HG02852 (cell line): ENCODE results near the gene BACH2.
A peak's percentile ranks its signal among the peaks of the same experiment; 100 is the strongest.
"Not testable (repeated sequence)": the region's sequence is repeated elsewhere in the genome, so short reads cannot be mapped to it uniquely, and the experiment has no call there.

ENCODE experiments used
- ATAC-seq: cut with Tn5 transposase; IDR thresholded peaks from one replicate; pipeline ENCODE4 v1.9.1; 2021; ENCODE audit warnings: mild to moderate bottlenecking, moderate library complexity; ENCODE audit not compliant: unreplicated experiment

The BACH2 gene

DNA sequence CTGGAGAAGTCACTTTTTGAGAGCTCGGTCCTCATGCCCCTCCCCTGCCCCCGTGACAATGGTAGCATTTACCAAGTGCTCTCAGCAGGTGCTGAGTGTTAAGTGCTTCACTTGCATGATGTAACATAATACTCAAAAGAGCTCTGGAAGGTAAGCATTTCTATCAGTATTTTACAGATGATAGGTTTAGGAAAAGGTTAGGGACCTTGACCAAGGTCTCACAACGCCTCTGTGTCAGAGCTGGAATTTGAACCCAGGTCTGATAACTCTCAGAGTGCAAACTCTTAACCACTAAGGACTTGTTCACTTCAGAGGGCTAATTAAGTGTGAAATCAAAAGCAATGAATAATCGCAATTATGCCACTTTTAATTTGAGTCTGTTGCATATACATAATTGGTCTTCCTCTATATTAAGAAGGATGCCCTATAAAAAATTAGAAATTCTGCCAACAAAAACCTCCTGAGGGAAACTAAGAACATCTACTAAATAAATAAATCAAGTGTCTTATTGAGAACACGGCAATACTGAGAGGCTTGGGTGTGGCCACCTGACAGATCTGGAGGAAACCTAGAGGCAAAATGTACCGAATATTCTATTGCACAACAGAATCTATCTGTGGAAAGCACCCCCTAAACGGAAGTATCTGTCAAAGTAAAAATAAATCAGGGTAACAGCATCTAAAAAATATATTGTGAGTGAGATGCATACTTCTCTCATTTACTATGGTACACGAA, 109.8 kb downstream of the BACH2 start:
- no peak for ATAC-seq

DNA sequence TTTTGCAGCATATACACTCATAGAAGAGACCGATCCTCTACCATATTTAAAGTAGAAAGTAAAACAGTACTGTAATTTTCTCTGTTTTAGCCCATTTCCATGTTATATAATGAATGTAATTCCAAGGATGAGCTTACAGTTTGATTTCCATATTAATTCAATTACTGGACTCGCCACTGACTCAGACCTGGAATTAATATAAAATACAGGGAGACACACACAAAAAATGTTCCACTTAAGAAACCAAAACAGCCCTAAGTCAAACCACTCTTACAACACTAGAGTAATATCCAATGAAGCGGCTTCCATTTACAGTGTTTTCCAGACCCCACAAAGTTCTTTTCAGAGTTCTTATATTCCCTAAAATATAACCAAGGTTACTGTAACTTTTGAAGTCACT, 110.6 kb downstream of the BACH2 start:
- ATAC-seq: no peak

DNA sequence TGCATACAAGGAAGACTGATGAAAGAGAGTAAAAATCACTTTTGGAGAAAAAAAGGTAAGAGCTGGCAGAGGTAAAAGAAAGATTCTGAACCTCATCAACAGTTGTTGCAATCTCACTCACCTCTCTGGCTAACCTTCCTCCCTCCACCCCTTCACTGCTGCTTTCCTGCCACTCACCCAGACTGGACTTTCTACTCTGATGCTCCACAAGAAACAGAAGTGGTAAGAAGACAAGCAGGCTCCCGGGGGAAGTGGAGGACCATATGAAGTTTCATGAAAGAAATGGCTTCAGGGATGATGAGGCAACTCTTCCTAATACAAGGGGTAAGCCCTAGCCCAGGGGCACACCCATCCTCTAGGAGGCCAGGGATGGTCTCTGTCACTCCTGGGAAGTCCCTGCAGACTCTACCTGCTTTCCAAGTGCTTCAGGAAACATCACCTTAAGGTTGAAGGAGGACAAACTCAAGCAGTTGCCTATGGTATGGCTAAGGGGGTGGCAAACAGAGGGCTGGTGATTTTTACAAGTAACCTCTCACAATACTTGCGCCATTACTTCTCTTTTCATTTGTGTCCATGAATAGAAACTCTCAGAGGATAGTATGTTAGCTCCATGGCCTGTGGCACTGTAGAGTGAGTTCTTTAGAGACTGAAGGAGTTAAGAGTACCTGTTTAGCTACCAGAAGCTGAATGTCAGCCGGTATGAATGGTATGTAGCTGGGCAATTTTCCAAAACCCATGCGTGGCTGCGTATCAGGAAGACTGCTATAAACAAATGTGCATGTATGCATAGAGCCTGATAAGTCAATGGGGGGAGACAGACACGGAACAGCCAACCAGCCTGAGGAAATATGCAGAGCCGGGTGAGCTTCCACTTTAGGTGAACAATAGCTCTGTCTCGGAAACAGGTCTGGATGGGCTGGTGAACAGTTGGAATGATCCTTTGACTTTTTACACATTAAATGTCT, 112.0 kb downstream of the BACH2 start:
- ATAC-seq: no peak

DNA sequence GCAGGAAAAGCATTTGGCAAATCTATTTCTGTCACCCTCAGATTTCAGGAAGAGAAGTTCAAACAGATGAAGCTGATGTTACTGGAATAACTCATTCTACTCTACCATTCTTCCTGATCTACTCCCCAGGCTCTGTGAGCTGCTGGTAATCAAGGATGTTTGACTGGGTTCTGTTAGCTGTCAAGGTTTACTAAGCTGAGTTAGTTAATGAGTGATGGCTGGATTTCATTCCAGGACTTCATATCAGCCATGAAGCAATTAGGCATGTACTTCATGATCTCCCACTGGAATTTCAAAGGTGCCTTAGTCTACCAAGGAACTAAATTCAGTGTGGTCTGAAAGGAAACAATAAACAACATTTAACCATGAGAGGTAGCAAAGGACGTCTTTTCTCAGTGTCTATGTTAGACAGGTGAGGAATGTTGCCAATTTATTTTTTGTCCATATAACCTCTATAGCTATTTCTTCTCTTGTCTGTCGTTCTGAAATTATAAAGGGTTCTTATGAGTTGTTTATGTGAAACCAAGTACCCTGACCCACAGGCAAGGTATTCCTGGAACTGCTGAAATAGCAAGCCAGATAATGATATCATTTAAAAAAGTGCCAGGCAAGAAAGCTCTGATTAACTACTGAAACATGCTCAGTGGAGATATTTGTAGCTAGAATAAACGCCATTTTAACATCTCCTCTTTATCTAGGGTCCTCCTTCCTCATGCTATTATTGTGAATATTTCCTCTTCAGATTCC, 112.9 kb downstream of the BACH2 start:
- ATAC-seq: no peak

DNA sequence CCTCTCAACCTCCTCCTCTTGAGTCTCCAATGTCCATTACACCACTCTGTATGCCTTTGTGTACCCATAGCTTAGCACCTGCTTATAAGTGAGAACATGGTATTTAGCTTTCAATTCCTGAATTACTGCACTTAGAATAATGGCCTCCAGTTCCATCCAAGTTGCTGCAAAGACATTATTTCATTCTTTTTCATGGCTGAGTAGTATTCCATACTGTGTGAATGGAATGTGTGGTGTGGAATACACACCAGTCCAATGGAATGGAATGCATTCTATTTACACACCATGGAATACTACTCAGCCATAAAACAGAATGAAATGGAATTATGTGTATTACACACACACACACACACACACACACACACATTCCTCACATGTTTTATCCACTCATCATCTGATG, 116.1 kb downstream of the BACH2 start:
- no peak for ATAC-seq

DNA sequence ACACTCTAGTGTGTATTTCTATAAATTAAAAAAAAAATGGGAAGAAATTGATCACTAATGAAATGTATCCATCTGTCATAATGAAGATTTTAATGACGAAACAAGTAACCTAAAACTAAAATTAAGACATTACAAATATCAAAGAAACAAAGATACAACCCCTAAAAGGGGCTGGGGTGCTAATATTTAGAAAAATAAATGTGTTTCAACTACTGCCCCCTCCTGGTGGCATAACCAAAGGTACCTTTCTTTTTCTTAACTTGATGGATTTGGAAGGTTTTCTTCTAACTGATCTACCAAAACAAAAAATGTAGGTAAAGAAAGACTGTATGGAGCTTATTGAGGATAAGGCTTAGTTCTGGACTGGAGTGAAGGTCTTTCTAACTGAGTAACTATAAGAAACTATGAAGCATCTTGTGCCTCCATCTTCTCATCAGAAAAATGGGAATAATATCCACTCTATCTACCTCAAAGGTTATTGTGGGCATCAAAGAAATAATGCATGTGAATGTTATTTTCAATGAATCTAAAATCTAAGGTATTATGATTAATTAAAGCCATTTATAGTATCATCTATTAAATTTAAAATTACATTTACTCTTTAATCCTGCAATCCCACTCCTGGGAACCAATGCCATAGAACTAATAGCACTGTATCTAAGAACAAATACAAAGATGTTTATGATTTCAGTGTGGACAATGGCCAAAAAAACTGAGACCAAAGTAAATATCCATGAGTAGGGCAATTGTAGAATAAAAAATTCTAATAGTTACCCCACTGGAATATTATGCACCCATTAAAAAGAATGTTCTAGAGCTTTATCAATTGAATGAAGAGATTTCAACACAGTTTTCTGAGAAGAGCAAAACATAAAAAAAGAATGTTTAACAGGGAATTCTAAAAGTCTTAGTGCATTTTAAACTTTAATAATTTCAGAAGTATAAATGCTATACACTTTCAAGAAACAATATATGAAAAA, 117.2 kb downstream of the BACH2 start:
- no peak for ATAC-seq

DNA sequence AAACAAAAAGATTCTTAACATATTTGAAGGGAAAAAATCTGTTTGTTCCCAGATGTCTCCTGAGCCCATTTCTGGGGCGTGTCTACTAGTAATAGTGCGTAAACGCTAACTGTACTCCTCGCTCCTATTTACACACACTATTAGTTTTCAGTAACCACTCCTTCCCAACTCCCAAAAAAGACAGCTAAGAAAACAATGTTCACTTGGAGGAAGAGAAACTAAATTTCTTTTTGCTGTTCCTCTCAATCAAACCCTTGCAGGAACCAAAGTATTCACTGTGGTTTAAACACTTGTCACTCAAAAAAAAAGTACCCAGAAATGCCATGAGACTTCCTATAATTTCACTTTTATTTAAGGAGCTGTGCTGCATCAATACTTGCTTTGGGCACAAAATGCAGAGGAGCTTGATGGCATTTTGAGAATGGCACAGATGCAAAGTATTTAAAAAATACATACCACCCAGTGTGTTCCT, 118.2 kb downstream of the BACH2 start:
- ATAC-seq: no peak

DNA sequence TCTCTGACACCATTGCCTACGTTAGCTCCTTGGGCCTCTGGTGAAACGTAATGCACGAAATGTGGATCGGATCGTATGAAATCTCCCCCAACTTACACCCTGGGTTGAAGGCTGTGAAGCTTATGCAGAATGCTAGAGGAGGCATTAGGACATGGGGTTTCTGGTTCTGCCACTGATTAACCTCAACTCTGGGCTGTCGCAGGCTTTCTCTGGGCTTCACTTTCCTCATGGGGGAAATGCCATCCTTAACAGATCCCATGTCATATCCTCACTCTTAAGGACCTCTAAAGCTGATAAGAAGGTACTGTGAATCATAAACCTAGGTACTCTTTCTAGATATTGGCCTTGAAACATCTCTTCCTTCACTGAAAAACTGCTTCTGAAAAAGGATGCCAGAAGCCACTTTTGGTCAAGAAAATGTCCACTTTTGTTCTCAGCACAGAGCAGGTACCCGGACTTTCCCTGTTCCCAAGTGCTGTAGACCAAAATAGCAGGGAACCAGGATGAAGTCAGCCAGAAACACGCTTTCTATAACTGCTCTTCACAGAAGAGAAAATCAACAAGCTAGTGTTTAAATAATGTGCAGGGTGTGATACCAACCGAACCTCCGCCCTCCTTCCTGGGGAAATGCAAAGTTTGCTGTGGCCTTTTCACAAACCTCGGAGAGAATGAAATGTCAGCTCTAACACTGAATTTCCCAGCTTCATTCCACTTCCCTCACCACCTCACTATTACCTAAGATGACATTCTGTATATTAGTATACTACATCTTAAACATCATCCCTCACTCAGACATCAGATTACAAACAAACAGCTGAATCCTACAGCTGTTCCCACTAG, 118.9 kb downstream of the BACH2 start:
- no peak for ATAC-seq

DNA sequence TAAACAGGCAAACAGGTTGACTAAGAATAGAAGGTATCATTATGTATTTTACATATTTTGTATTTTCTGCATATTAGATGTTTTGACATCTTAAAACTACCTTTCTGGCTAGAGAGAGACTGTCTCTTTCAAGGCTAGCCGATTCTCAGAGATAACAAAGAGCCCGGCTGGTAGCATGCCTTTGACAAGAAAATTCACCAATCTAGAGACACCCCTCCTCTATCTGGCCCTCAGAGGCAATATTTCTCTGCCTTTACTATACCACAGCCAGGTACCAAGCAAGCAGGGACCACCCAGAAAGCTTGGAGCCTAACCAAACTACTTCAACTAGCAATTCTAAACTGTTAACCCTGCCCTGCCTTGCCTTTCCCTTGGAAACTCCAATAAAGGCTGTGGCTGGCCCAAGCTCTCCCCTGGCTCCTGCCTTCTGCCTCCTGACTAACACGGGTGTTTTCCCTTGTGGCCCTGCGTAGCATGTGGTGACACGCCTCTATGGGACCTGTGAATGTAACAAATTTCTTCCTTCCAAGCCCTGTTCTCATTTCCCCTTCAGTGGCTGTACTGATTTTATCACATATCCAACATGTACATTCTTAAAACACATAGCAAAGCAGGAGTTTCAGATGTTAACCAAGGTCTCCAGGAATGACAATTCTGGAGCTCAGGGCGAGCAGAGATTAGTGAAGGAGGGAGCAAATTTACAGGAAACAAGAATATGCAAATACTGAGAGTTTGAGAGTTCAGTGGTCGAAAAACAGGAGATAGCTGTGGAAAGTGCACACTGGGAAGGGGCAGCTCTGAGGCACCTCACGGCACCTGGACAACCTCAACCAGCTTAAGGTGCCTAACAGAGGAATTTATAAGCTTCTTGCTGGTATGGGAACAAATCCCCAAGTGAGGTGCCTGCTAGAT, 120.8 kb downstream of the BACH2 start:
- peak; percentile 85 for ATAC-seq

DNA sequence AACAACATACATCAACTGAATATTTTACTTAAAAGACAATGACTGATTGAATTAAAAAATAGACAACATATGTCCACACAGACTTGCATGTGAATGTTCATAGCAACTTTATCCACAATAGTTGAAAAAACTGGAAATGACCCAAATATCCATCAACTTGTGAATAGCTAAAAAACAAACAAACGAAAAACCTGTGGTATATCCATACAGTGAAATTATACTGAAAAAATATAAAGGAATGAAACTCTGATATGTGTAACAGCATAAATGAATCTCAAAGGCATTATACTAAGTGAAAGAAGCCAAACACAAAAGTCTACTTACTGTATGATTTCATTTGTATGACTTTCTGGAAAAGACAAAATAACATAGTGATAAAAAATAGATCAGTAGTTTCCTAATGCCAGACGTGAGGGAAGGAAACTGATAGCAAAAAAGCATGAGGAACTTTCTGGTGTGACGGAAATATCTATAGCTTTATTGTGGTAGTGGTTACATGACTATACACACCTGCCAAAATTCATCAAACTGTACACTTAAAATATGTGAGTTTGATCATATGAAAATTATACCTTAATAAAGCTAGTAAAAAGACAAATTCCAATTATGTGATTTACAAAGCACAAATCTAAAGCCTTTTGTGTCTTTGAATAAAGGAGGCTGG, 123.2 kb downstream of the BACH2 start:
- ATAC-seq: no peak

DNA sequence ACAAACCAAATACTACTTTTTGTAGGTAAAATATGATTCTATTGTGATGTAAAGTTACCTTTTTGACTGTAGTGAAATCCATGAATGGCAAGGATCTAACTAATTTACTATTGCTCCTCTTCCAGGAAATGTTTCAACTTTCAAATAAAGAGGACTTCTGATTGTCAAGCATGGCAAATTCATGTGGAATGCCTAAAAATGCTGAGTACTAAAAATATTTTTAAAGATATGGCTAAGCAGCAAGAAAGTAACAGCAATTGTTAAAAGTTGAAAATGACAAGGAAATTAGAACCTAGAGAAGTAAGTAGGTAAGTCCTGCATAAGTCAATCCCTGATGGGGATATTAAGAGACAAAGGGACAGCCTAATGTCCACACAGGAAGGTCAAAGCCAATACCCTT, 126.0 kb downstream of the BACH2 start:
- no peak for ATAC-seq

DNA sequence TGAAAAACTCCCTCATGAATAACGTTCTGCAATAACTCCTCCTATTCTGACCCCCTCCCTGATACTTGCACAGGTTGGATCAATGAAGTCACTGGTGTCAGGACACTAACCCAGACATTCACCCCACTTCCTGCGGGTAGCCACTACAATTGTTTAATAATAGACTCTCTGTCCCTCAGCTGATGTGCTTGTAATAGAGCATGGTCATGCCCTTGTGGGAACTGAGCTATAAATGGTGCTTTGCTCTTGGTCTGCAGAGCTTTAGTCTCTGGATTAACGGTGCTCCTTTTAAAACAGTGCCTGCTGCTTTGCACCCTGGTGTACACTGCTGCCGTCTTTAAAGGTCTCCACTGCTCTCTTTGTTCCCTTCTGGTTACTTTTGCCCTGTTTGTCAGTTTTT, 127.3 kb downstream of the BACH2 start:
- no peak for ATAC-seq

DNA sequence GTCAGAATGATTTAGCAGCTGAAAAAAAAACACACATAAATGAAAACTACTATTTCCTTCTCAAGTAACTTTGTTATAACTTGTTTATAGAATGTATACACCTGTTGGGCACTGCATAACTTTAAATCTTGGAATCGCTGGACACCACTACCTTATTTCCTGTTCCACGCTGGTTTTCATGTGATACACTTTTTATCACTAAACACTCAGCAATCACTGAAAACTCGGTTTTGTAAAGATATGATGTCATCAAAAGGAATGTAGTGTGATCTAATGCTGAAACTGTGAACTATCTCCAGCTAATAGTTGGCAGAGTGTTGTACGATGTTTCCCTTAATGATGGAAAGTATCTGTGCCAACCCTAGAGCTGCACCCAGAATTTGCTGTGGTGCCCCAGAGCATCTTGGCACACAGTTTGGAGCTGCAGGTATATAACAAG, 127.9 kb downstream of the BACH2 start:
- ATAC-seq: no peak

DNA sequence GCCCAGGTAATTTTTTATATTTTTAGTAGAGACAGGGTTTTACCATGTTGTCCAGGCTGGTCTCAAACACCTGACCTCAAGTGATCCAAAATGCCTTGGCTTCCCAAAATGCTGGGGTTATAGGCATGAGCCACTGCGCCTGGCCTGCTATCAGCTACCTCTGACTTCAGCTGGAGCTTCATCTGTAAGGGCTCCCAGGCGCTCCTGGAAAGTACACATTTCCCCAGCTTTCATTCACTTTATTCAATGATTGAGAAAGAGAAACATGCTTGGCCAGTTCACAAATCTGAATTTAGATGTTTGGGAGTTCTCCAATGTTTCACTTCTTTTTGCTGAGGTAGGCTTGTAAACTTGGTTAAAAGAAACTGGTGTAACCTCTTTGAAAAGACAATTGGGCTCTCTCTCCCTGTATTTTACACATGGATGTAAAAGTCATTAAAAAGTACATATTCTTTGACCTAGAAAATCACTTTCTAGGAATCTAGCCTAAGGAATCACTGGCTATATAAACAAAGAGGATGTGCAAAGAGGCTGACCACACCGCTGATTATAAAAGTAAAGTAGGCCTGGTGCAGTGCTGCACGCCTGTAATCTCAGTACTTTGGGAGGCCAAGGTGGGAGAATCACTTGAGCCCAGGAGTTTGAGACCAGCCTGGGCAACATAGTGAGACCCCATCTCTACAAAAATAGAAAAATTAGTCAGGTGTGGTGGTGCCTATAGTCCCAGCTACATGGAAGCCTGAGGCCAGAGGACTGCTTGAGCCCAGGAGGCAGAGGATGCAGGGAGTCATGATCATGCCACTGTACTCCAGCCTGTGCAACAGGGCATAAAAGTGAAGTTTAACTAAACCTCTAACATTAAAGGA, 128.9 kb downstream of the BACH2 start:
- ATAC-seq: no peak

DNA sequence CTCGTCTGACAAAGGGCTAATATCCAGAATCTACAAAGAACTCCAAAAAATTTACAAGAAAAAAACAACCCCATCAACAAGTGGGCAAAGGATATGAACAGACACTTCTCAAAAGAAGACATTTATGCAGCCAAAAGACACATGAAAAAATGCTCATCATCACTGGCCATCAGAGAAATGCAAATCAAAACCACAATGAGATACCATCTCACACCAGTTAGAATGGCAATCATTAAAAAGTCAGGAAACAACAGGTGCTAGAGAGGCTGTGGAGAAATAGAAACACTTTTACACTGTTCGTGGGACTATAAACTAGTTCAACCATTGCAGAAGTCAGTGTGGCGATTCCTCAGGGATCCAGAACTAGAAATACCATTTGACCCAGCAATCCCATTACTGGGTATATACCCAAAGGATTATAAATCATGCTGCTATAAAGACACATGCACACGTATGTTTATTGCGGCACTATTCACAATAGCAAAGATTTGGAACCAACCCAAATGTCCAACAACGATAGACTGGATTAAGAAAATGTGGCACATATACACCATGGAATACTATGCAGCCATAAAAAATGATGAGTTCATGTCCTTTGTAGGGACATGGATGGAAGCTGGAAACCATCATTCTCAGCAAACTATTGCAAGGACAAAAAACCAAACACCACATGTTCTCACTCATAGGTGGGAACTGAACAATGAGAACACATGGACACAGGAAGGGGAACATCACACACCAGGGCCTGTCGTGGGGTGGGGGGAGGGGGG, 130.3 kb downstream of the BACH2 start:
- not testable (repeated sequence) for ATAC-seq
